GM21360 (cell line): ENCODE measurements around the gene RBBP6.

Experiments used
- ATAC-seq: cut with Tn5 transposase; IDR thresholded peaks from one replicate; pipeline ENCODE4 v1.9.1; 2021; ENCODE audit warnings: mild to moderate bottlenecking, moderate library complexity; ENCODE audit not compliant: unreplicated experiment

The RBBP6 gene

GRCh38 chr16:24522751-24523150, 16.6 kb upstream of the RBBP6 start:
- no peak for ATAC-seq

GRCh38 chr16:24523569-24523968, 15.8 kb upstream of the RBBP6 start:
- no peak for ATAC-seq

GRCh38 chr16:24524855-24525677, 14.3 kb upstream of the RBBP6 start:
- ATAC-seq: no peak

GRCh38 chr16:24525970-24526559, 13.3 kb upstream of the RBBP6 start:
- ATAC-seq: no peak

- no peak for ATAC-seq
Measured at GRCh38 chr16:24526701-24527495, 12.5 kb upstream of the RBBP6 start.

- ATAC-seq: no peak
Measured at GRCh38 chr16:24531166-24531565, 8.2 kb upstream of the RBBP6 start.

GRCh38 chr16:24534620-24535019, 4.7 kb upstream of the RBBP6 start:
- ATAC-seq: no peak

- no peak for ATAC-seq
Measured at GRCh38 chr16:24535827-24536226, 3.5 kb upstream of the RBBP6 start.

GRCh38 chr16:24536671-24537070, 2.7 kb upstream of the RBBP6 start:
- ATAC-seq: no peak

GRCh38 chr16:24537474-24538337, 1.7 kb upstream of the RBBP6 start:
- no peak for ATAC-seq

- no peak for ATAC-seq
Measured at GRCh38 chr16:24538756-24539294, 541 bp upstream of the RBBP6 start.

- ATAC-seq: peak; percentile 29
Measured at GRCh38 chr16:24539850-24540601, 660 bp downstream of the RBBP6 start.

GRCh38 chr16:24540602-24541210, 1.3 kb downstream of the RBBP6 start:
- ATAC-seq: no peak

GRCh38 chr16:24541233-24541933, 2.0 kb downstream of the RBBP6 start:
- no peak for ATAC-seq

- no peak for ATAC-seq
Measured at GRCh38 chr16:24543949-24544348, 4.6 kb downstream of the RBBP6 start.

GRCh38 chr16:24544640-24545039, 5.3 kb downstream of the RBBP6 start:
- no peak for ATAC-seq

- no peak for ATAC-seq
Measured at GRCh38 chr16:24550295-24550694, 10.9 kb downstream of the RBBP6 start.

- ATAC-seq: no peak
Measured at GRCh38 chr16:24552705-24553246, 13.4 kb downstream of the RBBP6 start.
